Stimulated activated naive CD8-positive, alpha-beta T cell treated with anti-CD3 and anti-CD28 coated beads, Interleukin-15, Interleukin-2, amounts not matched to agents 100 ng/mL and 50 ng/mL, for 24 hours (primary cell): Measurements from ENCODE around the gene TTPAL.
"Not testable (repeated sequence)": the region's sequence is repeated elsewhere in the genome, so short reads cannot be mapped to it uniquely, and the experiment has no call there.

Experiments
- H3K27ac Mint-ChIP-seq: one replicate; pipeline ENCODE4 v1.8.0; 2021; ENCODE audit warnings: mild to moderate bottlenecking, mixed read lengths
- H3K27me3 Mint-ChIP-seq: one replicate; pipeline ENCODE4 v1.8.0; 2021; ENCODE audit warnings: mixed read lengths
- H3K36me3 Mint-ChIP-seq: one replicate; pipeline ENCODE4 v1.8.0; 2021; ENCODE audit warnings: low read depth, mixed read lengths
- H3K4me1 Mint-ChIP-seq: one replicate; pipeline ENCODE4 v1.8.0; 2021; ENCODE audit warnings: low read depth, mixed read lengths
- H3K4me3 Mint-ChIP-seq: one replicate; pipeline ENCODE4 v1.8.0; 2021; ENCODE audit warnings: mild to moderate bottlenecking, mixed read lengths
- H3K9me3 Mint-ChIP-seq: one replicate; pipeline ENCODE4 v1.8.0; 2021; ENCODE audit warnings: mixed read lengths

TTPAL gene

DNA sequence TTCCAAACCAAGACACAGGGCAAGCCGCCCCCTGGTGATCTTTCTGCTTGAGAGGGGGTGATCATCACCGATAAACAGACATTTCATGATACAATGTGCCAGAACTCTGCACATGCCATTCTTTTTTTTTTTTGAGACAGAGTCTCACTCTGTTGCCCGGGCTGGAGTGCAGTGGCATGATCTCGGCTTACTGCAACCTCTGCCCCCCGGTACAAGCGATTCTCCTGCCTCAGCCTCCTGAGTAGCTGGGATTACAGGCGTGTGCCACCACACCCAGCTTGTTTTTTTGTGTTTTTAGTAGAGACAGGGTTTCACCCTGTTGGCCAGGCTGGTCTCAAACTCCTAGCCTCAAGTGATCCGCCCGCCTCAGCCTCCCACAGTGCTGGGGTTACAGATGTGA is 3.4 kb upstream of the TTPAL start:
- H3K4me3 Mint-ChIP-seq, H3K36me3 Mint-ChIP-seq, H3K9me3 Mint-ChIP-seq, H3K27ac Mint-ChIP-seq, H3K27me3 Mint-ChIP-seq: not testable (repeated sequence)
- peaks cover 24% of the 10 kb centered on the region for H3K4me1 Mint-ChIP-seq

- H3K27me3 Mint-ChIP-seq, result no peaks in the 10 kb centered on the region
- H3K36me3 Mint-ChIP-seq, result no peaks in the 10 kb centered on the region
- peak overlapping the region; percentile 95 for H3K4me3 Mint-ChIP-seq
- no peaks in the 10 kb centered on the region for H3K9me3 Mint-ChIP-seq
- peak overlapping the region; percentile 97 for H3K27ac Mint-ChIP-seq
- peaks cover 25% of the 10 kb centered on the region for H3K4me1 Mint-ChIP-seq
These were observed 341 bp upstream of the TTPAL start for GRCh38 chr20:44475372-44475693.

DNA sequence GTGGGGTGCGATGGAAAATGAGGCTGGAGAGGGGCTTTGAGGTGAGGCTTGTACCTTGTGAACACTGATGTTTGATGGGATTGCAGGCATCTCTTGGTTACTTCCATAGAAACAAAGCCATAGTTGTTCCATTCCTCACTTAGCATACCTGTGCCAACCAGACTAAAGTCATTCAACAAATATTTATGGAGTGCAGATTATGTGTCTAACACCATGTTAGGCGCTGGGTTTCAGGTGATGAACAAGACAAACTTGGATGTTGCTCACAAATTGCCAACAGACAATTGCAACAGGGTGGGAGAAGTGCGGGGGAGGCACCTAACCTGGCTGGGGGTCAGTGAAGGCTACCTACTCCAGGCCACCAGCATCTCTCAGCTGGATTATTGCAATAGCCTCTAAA is 1.5 kb downstream of the TTPAL start:
- H3K27ac Mint-ChIP-seq, result no peak overlapping the region
- peak overlapping the region; percentile 95 for H3K4me3 Mint-ChIP-seq
- H3K4me1 Mint-ChIP-seq, result peaks cover 25% of the 10 kb centered on the region

GRCh38 chr20:44478206-44478605 is 2.5 kb downstream of the TTPAL start:
- Mint-ChIP-seq H3K4me3 (no peak overlapping the region), H3K36me3 (peaks cover 19% of the 10 kb centered on the region), H3K27me3 (no peaks in the 10 kb centered on the region), H3K9me3 (no peaks in the 10 kb centered on the region), H3K4me1 (peaks cover 25% of the 10 kb centered on the region), H3K27ac (no peak overlapping the region)

More for the DNA sequence above, 1.5 kb downstream of the TTPAL start:
- Mint-ChIP-seq H3K27me3 (no peaks in the 10 kb centered on the region), H3K36me3 (peaks cover 17% of the 10 kb centered on the region), H3K9me3 (no peaks in the 10 kb centered on the region)

DNA sequence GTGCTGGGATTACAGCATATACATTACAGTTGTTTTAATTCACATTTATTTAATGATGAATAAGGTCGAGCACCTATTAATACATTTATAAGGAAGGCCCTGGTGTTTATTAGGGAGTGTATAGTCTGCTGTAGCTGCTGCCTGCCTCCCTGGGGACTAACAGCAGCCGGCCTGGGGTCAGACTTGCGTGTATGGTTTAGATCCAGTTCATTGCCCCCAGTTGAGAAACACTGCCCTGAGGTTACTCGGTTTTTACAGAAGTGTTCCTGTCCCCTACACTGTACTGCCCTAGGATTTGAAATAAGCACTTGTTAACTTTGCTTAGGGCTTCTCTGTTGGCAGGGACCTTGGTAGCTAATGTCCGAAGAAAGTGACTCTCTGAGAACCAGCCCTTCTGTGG is 4.0 kb downstream of the TTPAL start:
- Mint-ChIP-seq H3K9me3 (no peaks in the 10 kb centered on the region), H3K4me3 (no peak overlapping the region), H3K27me3 (no peaks in the 10 kb centered on the region), H3K4me1 (peaks cover 22% of the 10 kb centered on the region), H3K27ac (no peak overlapping the region), H3K36me3 (peaks cover 28% of the 10 kb centered on the region)

- Mint-ChIP-seq H3K4me1 (peaks cover 20% of the 10 kb centered on the region), H3K36me3 (peaks cover 29% of the 10 kb centered on the region), H3K27ac (no peak overlapping the region), H3K9me3 (no peaks in the 10 kb centered on the region), H3K27me3 (no peaks in the 10 kb centered on the region), H3K4me3 (no peak overlapping the region)
These were observed 4.4 kb downstream of the TTPAL start for GRCh38 chr20:44480097-44480496.

GRCh38 chr20:44481719-44482416 is 6.2 kb downstream of the TTPAL start:
- peaks cover 40% of the 10 kb centered on the region for H3K36me3 Mint-ChIP-seq
- H3K9me3 Mint-ChIP-seq, result no peaks in the 10 kb centered on the region
- no peaks in the 10 kb centered on the region for H3K27me3 Mint-ChIP-seq
- H3K27ac Mint-ChIP-seq, result no peak overlapping the region
- peaks cover 12% of the 10 kb centered on the region for H3K4me1 Mint-ChIP-seq
- no peak overlapping the region for H3K4me3 Mint-ChIP-seq

- Mint-ChIP-seq H3K9me3 (no peaks in the 10 kb centered on the region), H3K4me1 (peaks cover 7% of the 10 kb centered on the region), H3K27me3 (no peaks in the 10 kb centered on the region), H3K4me3 (no peak overlapping the region), H3K27ac (no peak overlapping the region), H3K36me3 (peaks cover 40% of the 10 kb centered on the region)
These were observed 7.4 kb downstream of the TTPAL start for GRCh38 chr20:44483112-44483511.

DNA sequence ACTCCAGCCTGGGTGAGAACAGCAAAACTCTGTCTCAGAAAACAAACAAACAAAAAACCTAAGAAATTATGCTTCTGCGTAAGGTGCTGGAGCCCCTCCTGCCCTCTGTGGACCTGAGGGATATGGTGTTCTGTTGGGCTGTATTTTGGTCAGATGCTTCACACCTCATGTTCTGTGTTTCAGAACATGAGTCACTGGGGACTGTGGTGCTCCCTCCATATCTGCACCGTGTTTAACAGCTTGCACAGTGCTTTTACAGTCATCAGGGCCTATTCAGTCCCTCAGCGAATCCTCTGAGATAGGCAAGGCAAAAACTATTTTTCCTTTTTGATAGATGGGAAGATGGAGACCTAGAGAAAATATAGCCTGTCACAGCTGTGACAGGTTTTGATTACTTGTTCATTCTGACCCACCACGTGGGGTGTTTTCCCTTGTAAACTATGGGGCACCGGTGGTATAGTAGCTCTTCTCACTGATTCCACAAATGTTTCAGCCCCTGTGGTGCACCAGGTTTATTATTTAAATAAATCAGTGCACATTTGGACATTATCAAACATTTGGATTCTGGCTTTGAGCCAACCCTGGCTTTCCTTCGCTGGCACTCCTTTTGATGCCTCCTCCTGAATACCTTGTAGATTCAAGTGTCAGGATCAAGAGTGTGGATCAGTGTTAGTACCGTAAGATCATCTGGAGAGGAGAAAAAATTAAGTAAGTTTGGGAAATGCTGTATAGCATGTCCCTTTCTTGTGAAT is 9.6 kb downstream of the TTPAL start:
- H3K4me1 Mint-ChIP-seq, result peaks cover 12% of the 10 kb centered on the region
- H3K27me3 Mint-ChIP-seq, result no peaks in the 10 kb centered on the region
- H3K27ac Mint-ChIP-seq, result peak overlapping the region; percentile 3
- no peaks in the 10 kb centered on the region for H3K9me3 Mint-ChIP-seq
- no peak overlapping the region for H3K4me3 Mint-ChIP-seq
- H3K36me3 Mint-ChIP-seq, result peaks cover 58% of the 10 kb centered on the region

GRCh38 chr20:44485830-44486198 is 10.1 kb downstream of the TTPAL start:
- peaks cover 58% of the 10 kb centered on the region for H3K36me3 Mint-ChIP-seq
- peak overlapping the region; percentile 16 for H3K27ac Mint-ChIP-seq
- H3K4me1 Mint-ChIP-seq, result peaks cover 15% of the 10 kb centered on the region
- H3K4me3 Mint-ChIP-seq, result no peak overlapping the region
- no peaks in the 10 kb centered on the region for H3K9me3 Mint-ChIP-seq
- no peaks in the 10 kb centered on the region for H3K27me3 Mint-ChIP-seq

DNA sequence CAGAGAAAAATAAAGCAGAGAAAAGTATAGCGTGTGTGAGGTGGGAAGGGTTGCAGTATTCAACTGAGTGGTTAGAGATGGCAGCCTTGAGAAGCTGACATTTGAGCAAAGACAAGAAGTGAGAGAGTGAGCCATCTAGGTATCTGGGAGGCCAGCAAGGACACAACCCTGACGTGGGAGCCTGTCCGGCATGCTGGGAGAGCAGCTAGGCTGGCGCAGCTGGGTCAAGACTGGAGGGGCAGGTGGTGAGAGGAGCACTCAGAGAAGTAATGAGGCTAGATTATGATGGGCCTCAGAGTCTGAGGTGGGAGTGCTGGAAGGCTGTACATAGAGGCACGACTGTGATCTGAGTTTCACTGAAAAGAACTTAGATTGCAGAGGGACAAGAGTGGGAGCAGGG is 12.9 kb downstream of the TTPAL start:
- H3K9me3 Mint-ChIP-seq, result no peaks in the 10 kb centered on the region
- H3K36me3 Mint-ChIP-seq, result peaks cover 53% of the 10 kb centered on the region
- H3K4me3 Mint-ChIP-seq, result no peak overlapping the region
- peaks cover 27% of the 10 kb centered on the region for H3K4me1 Mint-ChIP-seq
- peak overlapping the region; percentile 53 for H3K27ac Mint-ChIP-seq
- no peaks in the 10 kb centered on the region for H3K27me3 Mint-ChIP-seq

- Mint-ChIP-seq H3K9me3 (no peaks in the 10 kb centered on the region), H3K4me1 (peaks cover 32% of the 10 kb centered on the region), H3K36me3 (peaks cover 52% of the 10 kb centered on the region)
These were observed 13.5 kb downstream of the TTPAL start for GRCh38 chr20:44489223-44489622.

DNA sequence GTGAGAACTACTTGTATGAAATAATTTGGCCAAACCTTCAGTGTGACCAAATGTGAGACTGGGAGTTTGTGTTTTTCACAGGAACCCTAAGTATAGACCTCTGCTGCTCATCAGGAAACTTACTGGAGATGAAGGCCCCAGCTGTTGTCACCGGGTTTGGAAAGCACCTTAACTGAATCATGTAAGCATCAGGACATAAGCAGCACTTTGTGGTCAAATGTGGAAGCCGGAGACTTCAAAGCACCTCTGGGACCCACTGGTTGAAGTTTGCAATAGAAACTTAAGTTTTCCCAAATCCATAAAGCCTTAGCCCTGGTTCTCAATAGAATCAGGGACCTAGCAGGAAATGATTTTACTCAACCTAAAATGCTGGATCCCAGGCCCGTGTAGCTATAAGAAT is 14.3 kb downstream of the TTPAL start:
- H3K4me1 Mint-ChIP-seq, result peaks cover 38% of the 10 kb centered on the region
- no peaks in the 10 kb centered on the region for H3K27me3 Mint-ChIP-seq
- H3K36me3 Mint-ChIP-seq, result peaks cover 58% of the 10 kb centered on the region
- no peaks in the 10 kb centered on the region for H3K9me3 Mint-ChIP-seq
- H3K4me3 Mint-ChIP-seq, result no peak overlapping the region
- H3K27ac Mint-ChIP-seq, result peak overlapping the region; percentile 23

More at GRCh38 chr20:44489223-44489622, 13.5 kb downstream of the TTPAL start:
- Mint-ChIP-seq H3K27me3 (no peaks in the 10 kb centered on the region), H3K4me3 (no peak overlapping the region), H3K27ac (peak overlapping the region; percentile 23)

- Mint-ChIP-seq H3K36me3 (peaks cover 61% of the 10 kb centered on the region), H3K4me3 (no peak overlapping the region), H3K4me1 (peaks cover 51% of the 10 kb centered on the region), H3K27me3 (no peaks in the 10 kb centered on the region), H3K27ac (peak overlapping the region; percentile 76), H3K9me3 (no peaks in the 10 kb centered on the region)
These were observed 16.1 kb downstream of the TTPAL start for GRCh38 chr20:44491635-44492395.

- Mint-ChIP-seq H3K36me3 (peaks cover 75% of the 10 kb centered on the region), H3K4me3 (no peak overlapping the region), H3K27ac (peak overlapping the region; percentile 56), H3K9me3 (no peaks in the 10 kb centered on the region), H3K4me1 (peaks cover 67% of the 10 kb centered on the region), H3K27me3 (no peaks in the 10 kb centered on the region)
These were observed 18.6 kb downstream of the TTPAL start for GRCh38 chr20:44494266-44494665.
